ENCODE data around the gene NECTIN2. TPM values are rescaled to one million over a fixed set of nuclear protein-coding genes. Genes with fewer than 3 reads are reported as not detected.

Gene NECTIN2
- total and polyA plus RNA-seq, 10 donors = 14.3 to 136 (median 98.6) TPM

DNA sequence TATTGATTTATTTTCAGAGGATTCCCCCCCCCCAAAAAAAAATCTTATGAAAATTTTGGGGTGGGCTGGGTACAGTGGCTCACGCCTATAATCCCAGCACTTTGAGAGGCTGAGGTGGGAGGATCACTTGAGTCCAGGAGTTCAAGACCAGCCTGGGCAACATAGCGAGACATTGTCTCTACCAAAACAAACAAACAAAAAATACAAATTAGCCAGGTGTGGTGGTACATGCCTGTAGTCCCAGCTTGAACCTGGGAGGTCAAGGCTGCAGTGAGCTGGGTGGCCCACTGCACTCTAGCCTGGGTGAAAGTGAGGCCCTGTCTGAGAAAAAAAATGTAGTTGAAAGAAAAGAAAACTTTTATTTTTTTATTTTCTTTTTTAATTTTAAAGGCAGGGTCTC is 17.9 kb downstream of the NECTIN2 start:
- no peak for DNase-seq
- TF ChIP-seq, protein P1, sequence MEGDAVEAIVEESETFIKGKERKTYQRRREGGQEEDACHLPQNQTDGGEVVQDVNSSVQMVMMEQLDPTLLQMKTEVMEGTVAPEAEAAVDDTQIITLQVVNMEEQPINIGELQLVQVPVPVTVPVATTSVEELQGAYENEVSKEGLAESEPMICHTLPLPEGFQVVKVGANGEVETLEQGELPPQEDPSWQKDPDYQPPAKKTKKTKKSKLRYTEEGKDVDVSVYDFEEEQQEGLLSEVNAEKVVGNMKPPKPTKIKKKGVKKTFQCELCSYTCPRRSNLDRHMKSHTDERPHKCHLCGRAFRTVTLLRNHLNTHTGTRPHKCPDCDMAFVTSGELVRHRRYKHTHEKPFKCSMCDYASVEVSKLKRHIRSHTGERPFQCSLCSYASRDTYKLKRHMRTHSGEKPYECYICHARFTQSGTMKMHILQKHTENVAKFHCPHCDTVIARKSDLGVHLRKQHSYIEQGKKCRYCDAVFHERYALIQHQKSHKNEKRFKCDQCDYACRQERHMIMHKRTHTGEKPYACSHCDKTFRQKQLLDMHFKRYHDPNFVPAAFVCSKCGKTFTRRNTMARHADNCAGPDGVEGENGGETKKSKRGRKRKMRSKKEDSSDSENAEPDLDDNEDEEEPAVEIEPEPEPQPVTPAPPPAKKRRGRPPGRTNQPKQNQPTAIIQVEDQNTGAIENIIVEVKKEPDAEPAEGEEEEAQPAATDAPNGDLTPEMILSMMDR (IDR thresholded peaks at IDR 0.05 in 8 of 11, conservative IDR thresholded peaks at IDR 0.05 in 3 of 11) = no peak
- TF ChIP-seq POLR2A (IDR thresholded peaks at IDR 0.05) = no peak
- no peak for TF ChIP-seq POLR2AphosphoS5 (IDR thresholded peaks at IDR 0.05)
- intact Hi-C loops (cut with DNase I; ENCODE audit: low total_unique reads) = no loop called here
- H3K27me3 ChIP-seq (replicated peaks in 1 of 7) = no peaks in the 10 kb centered on the region
- no peak overlapping the region for H3K27ac ChIP-seq
- no peak overlapping the region for H3K4me3 ChIP-seq
- no peaks in the 10 kb centered on the region for H3K9me3 ChIP-seq
- H3K4me1 ChIP-seq = peaks cover 0 to 49% (median 13%) of the 10 kb centered on the region in 6 donors
- H3K36me3 ChIP-seq = peaks cover 0 to 58% (median 6%) of the 10 kb centered on the region in 6 donors
- WGBS, 5 donors = 87 to 93% (median 91%) methylated on average over 2 of the region's 2 CpGs

DNA sequence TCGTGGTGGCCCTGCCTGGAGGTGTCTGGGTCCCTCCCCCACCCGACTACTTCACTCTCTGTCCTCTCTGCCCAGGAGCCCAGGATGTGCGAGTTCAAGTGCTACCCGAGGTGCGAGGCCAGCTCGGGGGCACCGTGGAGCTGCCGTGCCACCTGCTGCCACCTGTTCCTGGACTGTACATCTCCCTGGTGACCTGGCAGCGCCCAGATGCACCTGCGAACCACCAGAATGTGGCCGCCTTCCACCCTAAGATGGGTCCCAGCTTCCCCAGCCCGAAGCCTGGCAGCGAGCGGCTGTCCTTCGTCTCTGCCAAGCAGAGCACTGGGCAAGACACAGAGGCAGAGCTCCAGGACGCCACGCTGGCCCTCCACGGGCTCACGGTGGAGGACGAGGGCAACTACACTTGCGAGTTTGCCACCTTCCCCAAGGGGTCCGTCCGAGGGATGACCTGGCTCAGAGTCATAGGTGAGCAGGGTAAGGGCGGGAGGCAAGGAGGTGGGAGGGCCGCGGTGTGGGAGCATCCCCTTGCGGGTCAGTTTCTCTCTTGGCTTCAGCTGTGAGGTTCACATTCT is 19.2 kb downstream of the NECTIN2 start:
- peaks cover 0 to 50% (median 6%) of the 10 kb centered on the region in 6 donors for H3K36me3 ChIP-seq
- DNase-seq = no peak
- no peaks in the 10 kb centered on the region for H3K9me3 ChIP-seq
- intact Hi-C loops (cut with DNase I; ENCODE audit: low total_unique reads) = no loop called here
- H3K4me3 ChIP-seq = no peak overlapping the region
- H3K27me3 ChIP-seq (replicated peaks in 1 of 7) = no peaks in the 10 kb centered on the region
- TF ChIP-seq POLR2AphosphoS5 (IDR thresholded peaks at IDR 0.05) = peak in 1 of 3 donors; percentile 56
- no peak for TF ChIP-seq POLR2A (IDR thresholded peaks at IDR 0.05)
- H3K4me1 ChIP-seq = peaks cover 6 to 54% (median 24%) of the 10 kb centered on the region in 6 donors
- 87 to 94% (median 90%) methylated on average over 11 to 27 of the region's 27 CpGs for WGBS, 5 donors
- H3K27ac ChIP-seq = peak overlapping the region in 1 of 8 donors; percentile 91

DNA sequence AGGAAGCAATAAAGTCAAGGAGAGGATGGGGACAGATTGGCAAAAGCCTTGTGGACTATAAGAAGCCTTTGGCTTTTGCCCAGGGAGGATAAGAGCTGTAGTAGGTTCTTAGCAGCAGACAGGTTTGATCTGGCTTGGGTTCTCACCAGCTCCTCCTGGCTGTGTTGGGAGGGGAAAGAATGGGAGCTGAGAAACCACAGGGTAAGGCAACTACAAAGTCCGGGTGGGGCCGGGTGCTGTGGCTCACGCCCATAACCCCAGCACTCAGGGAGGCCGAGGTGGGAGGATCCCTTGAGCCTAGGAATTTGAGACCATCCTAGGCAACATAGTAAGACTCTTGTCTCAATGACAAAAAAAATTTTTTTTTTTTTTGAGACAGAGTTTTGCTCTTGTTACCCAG is 20.6 kb downstream of the NECTIN2 start:
- H3K4me1 ChIP-seq = peaks cover 6 to 67% (median 34%) of the 10 kb centered on the region in 6 donors
- H3K4me3 ChIP-seq = no peak overlapping the region
- no peak for TF ChIP-seq POLR2A (IDR thresholded peaks at IDR 0.05)
- peaks cover 0 to 48% (median 9%) of the 10 kb centered on the region in 6 donors for H3K36me3 ChIP-seq
- DNase-seq = no peak
- H3K27ac ChIP-seq = peak overlapping the region in 5 of 8 donors; percentile 9 to 91 (median 40)
- no peaks in the 10 kb centered on the region for H3K9me3 ChIP-seq
- intact Hi-C loops (cut with DNase I; ENCODE audit: low total_unique reads) = no loop called here
- no peaks in the 10 kb centered on the region for H3K27me3 ChIP-seq (replicated peaks in 1 of 7)
- WGBS, 5 donors = 59 to 86% (median 70%) methylated on average over 4 of the region's 4 CpGs

DNA sequence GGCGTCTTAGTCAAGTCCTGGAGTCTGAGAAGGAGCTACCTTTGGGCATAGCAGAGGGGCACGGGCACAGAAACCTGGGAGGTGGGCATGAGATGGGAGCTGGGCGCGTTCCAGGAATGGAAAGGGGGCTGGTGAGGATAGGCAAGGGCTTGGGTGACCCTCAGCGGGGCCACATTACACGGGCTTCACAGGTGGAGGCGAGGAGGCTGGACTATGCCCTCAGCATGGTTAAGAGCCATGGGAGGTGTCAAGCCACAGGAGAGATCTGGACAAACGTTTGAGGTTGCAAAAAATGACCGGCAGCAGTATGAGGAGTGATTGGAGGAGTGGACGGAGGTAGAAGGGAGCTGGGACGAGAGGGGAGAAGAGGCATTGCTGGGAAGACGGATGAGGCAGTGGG is 21.5 kb downstream of the NECTIN2 start:
- TF ChIP-seq, protein P1 (IDR thresholded peaks at IDR 0.05 in 8 of 11, conservative IDR thresholded peaks at IDR 0.05 in 3 of 11) = no peak
- no peak for TF ChIP-seq POLR2AphosphoS5 (IDR thresholded peaks at IDR 0.05)
- TF ChIP-seq POLR2A (IDR thresholded peaks at IDR 0.05) = no peak
- 81 to 90% (median 86%) methylated on average over 12 of the region's 12 CpGs for WGBS, 5 donors
- DNase-seq = no peak
- Histone ChIP-seq H3K4me1 (peaks cover 6 to 73% (median 34%) of the 10 kb centered on the region in 6 donors), H3K27ac (peak overlapping the region in 6 of 8 donors; percentile 8 to 91 (median 81)), H3K9me3 (no peaks in the 10 kb centered on the region), H3K4me3 (no peak overlapping the region), H3K36me3 (peaks cover 0 to 52% (median 17%) of the 10 kb centered on the region in 6 donors), H3K27me3 (replicated peaks in 1 of 7) (no peaks in the 10 kb centered on the region)
- intact Hi-C loops (cut with DNase I; ENCODE audit: low total_unique reads) = no loop called here

DNA sequence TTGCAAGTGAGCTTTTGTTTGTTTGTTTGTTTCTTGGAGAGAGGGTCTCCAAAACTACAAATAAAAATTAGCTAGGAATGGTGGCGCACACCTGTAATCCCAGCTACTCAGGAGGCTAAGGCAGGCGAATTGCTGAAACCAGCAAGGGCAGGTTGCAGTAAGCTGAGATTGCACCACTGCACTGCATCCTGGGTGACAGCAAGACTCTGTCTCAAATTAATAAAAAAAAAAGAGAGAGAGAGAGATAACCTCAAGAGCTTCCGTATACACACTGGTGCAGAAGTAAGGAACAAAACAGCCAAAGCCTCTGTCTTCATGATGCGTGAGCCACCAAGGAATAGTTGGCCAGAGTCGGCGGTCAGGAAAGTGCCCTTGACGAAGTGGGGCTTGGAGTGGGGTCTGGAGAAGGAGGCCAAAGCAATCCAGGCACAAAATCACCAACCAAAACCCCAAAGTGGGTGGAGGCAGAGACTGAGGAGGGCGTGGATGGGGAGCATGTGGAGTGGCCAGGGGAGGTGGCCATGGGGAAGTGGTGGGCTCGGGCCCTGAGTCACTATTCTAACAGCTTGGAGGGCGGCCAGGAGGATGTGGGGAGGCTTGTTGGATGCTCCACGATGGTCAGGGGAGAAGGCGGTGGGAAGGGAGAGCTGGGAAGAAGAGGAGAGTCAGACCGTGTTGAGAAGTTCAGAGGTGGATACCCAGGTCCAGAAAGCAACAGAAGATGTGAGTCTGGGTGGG is 23.8 kb downstream of the NECTIN2 start:
- Histone ChIP-seq H3K27ac (peak overlapping the region in 7 of 8 donors; percentile 14 to 91 (median 78)), H3K36me3 (peaks cover 0 to 73% (median 32%) of the 10 kb centered on the region in 6 donors), H3K27me3 (replicated peaks in 1 of 7) (no peaks in the 10 kb centered on the region), H3K4me1 (peaks cover 6 to 73% (median 34%) of the 10 kb centered on the region in 6 donors), H3K9me3 (no peaks in the 10 kb centered on the region), H3K4me3 (peak overlapping the region in 1 of 8 donors; percentile 24)
- intact Hi-C loops (cut with DNase I; ENCODE audit: low total_unique reads) = no loop called here
- TF ChIP-seq, protein P1 (IDR thresholded peaks at IDR 0.05 in 8 of 11, conservative IDR thresholded peaks at IDR 0.05 in 3 of 11) = no peak
- peak; percentile 31 to 59 (median 37) for TF ChIP-seq POLR2AphosphoS5 (IDR thresholded peaks at IDR 0.05)
- DNase-seq = no peak
- 29 to 57% (median 41%) methylated on average over 13 of the region's 13 CpGs for WGBS, 5 donors

Measured in spleen (tissue), 11 donors.